Measurements from ENCODE around the gene KAT8. TPM values are rescaled to one million over a fixed set of nuclear protein-coding genes. Genes with fewer than 3 reads are reported as not detected.
A peak's percentile ranks its signal among the peaks of the same experiment; 100 is the strongest.
"Not testable (repeated sequence)": the region's sequence is repeated elsewhere in the genome, so short reads cannot be mapped to it uniquely, and the experiment has no call there.

The KAT8 gene
- total and polyA plus RNA-seq, 12 donors: 51.9 to 107 (median 66.0) TPM

DNA sequence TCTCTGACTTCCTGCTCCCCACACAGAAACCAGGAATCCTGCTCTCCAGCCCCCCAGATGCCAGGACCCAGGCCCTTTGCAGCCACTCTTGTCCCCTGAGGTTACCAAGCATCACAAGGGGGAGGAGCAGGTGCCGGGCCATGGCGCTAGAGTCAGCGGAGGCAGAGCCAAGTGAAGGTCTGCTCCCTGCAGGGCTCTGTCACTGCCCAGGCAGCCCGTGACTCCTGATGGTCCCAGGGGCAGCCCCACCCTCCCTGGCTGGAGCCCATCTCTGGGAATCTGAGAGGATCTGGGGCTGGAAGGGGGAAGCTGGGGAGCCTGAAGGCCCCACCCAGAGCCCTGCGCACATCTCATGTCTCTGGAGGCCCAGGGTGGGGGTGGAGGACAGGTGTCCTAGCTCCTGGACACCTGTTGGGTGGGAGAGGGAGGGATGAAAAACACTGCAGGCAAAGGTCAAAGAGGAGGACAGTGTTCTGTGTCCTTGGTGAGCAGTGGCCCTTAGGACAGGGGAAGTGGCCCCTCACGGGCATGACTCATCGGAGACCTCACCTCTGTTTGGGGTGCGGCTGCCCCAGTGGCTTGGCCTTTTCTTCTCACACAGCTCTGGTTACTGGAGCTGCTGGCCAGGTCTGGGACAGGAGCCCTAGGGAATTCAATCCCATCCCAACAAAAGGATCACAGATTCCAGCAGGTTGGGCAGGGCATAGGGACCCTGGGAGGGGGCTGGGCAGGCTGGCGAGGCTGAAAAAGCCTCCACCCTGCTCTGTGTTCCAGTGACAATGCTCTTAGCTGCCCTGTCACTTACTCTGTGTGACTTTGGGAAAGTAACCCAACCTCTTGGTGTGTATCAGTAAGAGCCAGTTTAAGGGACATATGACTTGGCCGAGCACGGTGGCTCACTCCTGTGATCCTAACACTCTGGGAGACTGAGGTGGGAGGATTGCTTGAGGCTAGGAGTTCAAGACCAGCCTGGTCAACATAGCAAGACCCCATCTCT lies 32.7 kb downstream of the KAT8 start, which contains the start of gene PRSS36:
TSS of gene PRSS36 (minus strand) at position 173 of the 997 bp plus-strand sequence. CDS start at position 142, 31 bp downstream.
- peak in 5 of 8 donors; percentile 9 to 34 (median 26) for ATAC-seq
- intact Hi-C loops (cut with DNase I): loop anchor here in 4 of 10 donors (10.0 kb wide), 2 partner anchors 155 to 165 kb away; partner anchors contain the start of gene HSD3B7 (in 2 of the 4)
- Histone ChIP-seq H3K27ac (peak within 1 kb of the TSS in 1 of 10 donors; percentile 64), H3K4me3 (peak within 1 kb of the TSS in 1 of 10 donors; percentile 16), H3K4me1 (peaks cover 0 to 15% (median 0%) of the 10 kb centered on the region in 9 donors), H3K27me3 (peaks cover 0 to 25% (median 13%) of the 10 kb centered on the region in 7 donors), H3K36me3 (no peaks in the 10 kb centered on the region), H3K9me3 (no peaks in the 10 kb centered on the region)
- TF ChIP-seq, protein P1, sequence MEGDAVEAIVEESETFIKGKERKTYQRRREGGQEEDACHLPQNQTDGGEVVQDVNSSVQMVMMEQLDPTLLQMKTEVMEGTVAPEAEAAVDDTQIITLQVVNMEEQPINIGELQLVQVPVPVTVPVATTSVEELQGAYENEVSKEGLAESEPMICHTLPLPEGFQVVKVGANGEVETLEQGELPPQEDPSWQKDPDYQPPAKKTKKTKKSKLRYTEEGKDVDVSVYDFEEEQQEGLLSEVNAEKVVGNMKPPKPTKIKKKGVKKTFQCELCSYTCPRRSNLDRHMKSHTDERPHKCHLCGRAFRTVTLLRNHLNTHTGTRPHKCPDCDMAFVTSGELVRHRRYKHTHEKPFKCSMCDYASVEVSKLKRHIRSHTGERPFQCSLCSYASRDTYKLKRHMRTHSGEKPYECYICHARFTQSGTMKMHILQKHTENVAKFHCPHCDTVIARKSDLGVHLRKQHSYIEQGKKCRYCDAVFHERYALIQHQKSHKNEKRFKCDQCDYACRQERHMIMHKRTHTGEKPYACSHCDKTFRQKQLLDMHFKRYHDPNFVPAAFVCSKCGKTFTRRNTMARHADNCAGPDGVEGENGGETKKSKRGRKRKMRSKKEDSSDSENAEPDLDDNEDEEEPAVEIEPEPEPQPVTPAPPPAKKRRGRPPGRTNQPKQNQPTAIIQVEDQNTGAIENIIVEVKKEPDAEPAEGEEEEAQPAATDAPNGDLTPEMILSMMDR (IDR thresholded peaks at IDR 0.05): no peak
- 75 to 78% methylated on average over 11 of the region's 11 CpGs for WGBS, 2 donors
- DNase-seq: no peak

DNA sequence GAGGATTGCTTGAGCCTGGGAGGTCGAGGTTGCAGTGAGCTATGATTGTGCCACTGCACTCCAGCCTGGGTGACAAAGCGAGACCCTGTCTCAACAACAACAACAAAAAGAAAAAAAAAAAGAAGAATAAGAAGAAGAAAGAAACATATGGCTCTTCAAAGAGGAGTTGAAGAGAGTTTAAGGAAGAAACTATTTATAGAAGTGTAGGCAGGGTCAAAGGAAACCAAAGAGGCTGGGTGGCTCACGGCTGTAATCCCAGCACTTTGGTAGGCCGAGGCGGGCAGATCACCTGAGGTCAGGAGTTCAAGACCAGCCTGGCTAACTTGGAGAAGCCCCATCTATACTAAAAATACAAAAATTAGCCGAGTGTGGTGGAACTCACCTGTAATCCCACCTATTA lies 33.5 kb downstream of the KAT8 start:
- ATAC-seq; H3K9me3 ChIP-seq; H3K4me3 ChIP-seq; DNase-seq; H3K27ac ChIP-seq; intact Hi-C loops (cut with DNase I); H3K36me3 ChIP-seq: not testable (repeated sequence)
- 81 to 83% methylated on average over 6 of the region's 6 CpGs for WGBS, 2 donors
- Histone ChIP-seq H3K4me1 (peaks cover 0 to 15% (median 0%) of the 10 kb centered on the region in 9 donors), H3K27me3 (peaks cover 0 to 25% (median 13%) of the 10 kb centered on the region in 7 donors)

DNA sequence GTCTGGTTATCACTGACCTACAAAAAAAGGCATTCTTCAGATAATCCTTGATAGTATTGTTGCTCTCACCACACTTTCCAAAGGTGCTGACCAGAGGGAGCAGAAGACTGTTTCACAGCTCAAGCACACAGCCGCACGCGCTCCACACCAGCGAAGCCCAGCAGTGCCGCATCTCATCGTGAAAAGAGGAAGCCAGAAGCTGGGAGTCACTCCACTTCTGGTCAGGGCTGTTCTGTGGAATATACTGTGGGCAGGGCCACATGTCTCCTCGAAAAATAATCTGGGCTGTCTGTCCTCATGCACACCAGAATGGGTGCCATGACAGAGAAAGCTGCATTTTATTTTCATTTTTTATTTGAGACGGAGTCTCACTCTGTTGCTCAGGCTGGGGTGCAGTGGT lies 39.7 kb downstream of the KAT8 start:
- intact Hi-C loops (cut with DNase I): no loop called here
- TF ChIP-seq, protein P1 (IDR thresholded peaks at IDR 0.05): no peak
- Histone ChIP-seq H3K27me3 (peaks cover 0 to 5% (median 0%) of the 10 kb centered on the region in 7 donors), H3K4me3 (no peak overlapping the region), H3K27ac (no peak overlapping the region), H3K4me1 (peaks cover 0 to 12% (median 0%) of the 10 kb centered on the region in 9 donors), H3K9me3 (no peaks in the 10 kb centered on the region), H3K36me3 (no peaks in the 10 kb centered on the region)
- 41 to 44% methylated on average over 8 of the region's 8 CpGs for WGBS, 2 donors
- DNase-seq (peak in 1 of 2 donors; percentile 34), ATAC-seq (peak in 5 of 8 donors; percentile 46 to 80 (median 50))

- TF ChIP-seq, protein P1 (IDR thresholded peaks at IDR 0.05): no peak
- intact Hi-C loops (cut with DNase I): no loop called here
- 87 to 94% methylated on average over 8 of the region's 8 CpGs for WGBS, 2 donors
- no peak for ATAC-seq
- no peaks in the 10 kb centered on the region for H3K36me3 ChIP-seq
- DNase-seq: no peak
- no peaks in the 10 kb centered on the region for H3K9me3 ChIP-seq
- H3K27ac ChIP-seq: no peak overlapping the region
- peaks cover 0 to 10% (median 0%) of the 10 kb centered on the region in 9 donors for H3K4me1 ChIP-seq
- H3K4me3 ChIP-seq: no peak overlapping the region
- H3K27me3 ChIP-seq: no peaks in the 10 kb centered on the region
Observed at GRCh38 chr16:31167315-31167714, 49.9 kb downstream of the KAT8 start.

All from heart right ventricle (tissue), 16 donors.